Left ventricle myocardium inferior (tissue), 1 donor: Measurements from ENCODE around the gene SLC39A7. TPM values are rescaled to one million over a fixed set of nuclear protein-coding genes. Genes with fewer than 3 reads are reported as not detected.

Source experiments
- DNase-seq: peaks from one replicate; pipeline ENCODE4 v3.0.0-alpha.2; 2020
- H3K27ac ChIP-seq: fragments of 200-600 bp; replicated peaks from 2 replicates; pipeline ENCODE4 v1.8.0; 2021
- H3K27me3 ChIP-seq: fragments of 200-600 bp; 2 replicates; pipeline ENCODE4 v1.8.0; 2021; ENCODE audit warnings: low read depth
- H3K36me3 ChIP-seq: fragments of 200-600 bp; 2 replicates; pipeline ENCODE4 v1.8.0; 2021
- H3K4me1 ChIP-seq: fragments of 200-600 bp; 2 replicates; pipeline ENCODE4 v1.8.0; 2021
- H3K4me3 ChIP-seq: fragments of 200-600 bp; 2 replicates; pipeline ENCODE4 v1.8.0; 2021; ENCODE audit warnings: mild to moderate bottlenecking, moderate library complexity
- H3K9me3 ChIP-seq: fragments of 200-600 bp; replicated peaks from 2 replicates; pipeline ENCODE4 v1.8.0; 2021
- intact Hi-C: fragments of 100-400 bp; cut with micrococcal nuclease; formaldehyde crosslinking; loops from one replicate; pipeline ENCODE4 v1.11.0; 2022
- total RNA-seq: library from RNA; stranded (reverse); fragmentation: NEBNext Ultra II Directional; extraction: Animal tissue kit (Norgen Biotek cat#: 25700); gene quantifications from one replicate; pipeline ENCODE4 v1.2.1, GENCODE V29; 2021
- TF ChIP-seq, protein P1 (sequence below): fragments of 200-600 bp; IDR thresholded peaks from 2 replicates; pipeline ENCODE4 v1.8.0; 2021; ENCODE audit warnings: antibody characterized with exemption, mild to moderate bottlenecking, borderline replicate concordance
- donor health status: DM: no; HTN: yes; CAD: no; lungs with severe emphysema.

Gene SLC39A7
- total RNA-seq, 1 donor from 2014 or later, result 50.5 TPM

DNA sequence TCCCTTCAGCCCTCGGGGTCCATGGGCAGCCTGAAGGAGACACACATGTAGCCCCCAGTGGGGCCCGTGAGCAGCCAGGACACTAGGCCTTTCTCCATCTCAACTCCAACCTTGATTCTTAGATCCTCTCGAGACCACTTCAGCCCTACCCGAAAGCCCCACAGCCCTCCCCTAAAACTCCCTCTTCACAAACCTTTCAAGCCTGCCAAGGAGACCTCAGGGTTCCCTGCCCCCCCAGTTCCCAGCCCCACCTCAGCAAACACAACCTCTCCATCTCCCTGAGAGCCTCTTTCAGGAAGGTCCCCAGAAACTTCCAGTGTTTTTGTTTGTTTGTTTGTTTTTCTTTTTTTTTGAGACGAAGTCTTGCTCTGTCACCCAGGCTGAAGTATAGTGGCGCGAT is 19.5 kb upstream of the SLC39A7 start:
- H3K27ac ChIP-seq, result no peak overlapping the region
- no peaks in the 10 kb centered on the region for H3K36me3 ChIP-seq
- intact Hi-C loops, result no loop called here
- H3K27me3 ChIP-seq, result no peaks in the 10 kb centered on the region
- no peak overlapping the region for H3K4me3 ChIP-seq
- no peaks in the 10 kb centered on the region for H3K9me3 ChIP-seq
- peaks cover 9% of the 10 kb centered on the region for H3K4me1 ChIP-seq
- DNase-seq, result no peak
- TF ChIP-seq, protein P1, sequence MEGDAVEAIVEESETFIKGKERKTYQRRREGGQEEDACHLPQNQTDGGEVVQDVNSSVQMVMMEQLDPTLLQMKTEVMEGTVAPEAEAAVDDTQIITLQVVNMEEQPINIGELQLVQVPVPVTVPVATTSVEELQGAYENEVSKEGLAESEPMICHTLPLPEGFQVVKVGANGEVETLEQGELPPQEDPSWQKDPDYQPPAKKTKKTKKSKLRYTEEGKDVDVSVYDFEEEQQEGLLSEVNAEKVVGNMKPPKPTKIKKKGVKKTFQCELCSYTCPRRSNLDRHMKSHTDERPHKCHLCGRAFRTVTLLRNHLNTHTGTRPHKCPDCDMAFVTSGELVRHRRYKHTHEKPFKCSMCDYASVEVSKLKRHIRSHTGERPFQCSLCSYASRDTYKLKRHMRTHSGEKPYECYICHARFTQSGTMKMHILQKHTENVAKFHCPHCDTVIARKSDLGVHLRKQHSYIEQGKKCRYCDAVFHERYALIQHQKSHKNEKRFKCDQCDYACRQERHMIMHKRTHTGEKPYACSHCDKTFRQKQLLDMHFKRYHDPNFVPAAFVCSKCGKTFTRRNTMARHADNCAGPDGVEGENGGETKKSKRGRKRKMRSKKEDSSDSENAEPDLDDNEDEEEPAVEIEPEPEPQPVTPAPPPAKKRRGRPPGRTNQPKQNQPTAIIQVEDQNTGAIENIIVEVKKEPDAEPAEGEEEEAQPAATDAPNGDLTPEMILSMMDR, result no peak

DNA sequence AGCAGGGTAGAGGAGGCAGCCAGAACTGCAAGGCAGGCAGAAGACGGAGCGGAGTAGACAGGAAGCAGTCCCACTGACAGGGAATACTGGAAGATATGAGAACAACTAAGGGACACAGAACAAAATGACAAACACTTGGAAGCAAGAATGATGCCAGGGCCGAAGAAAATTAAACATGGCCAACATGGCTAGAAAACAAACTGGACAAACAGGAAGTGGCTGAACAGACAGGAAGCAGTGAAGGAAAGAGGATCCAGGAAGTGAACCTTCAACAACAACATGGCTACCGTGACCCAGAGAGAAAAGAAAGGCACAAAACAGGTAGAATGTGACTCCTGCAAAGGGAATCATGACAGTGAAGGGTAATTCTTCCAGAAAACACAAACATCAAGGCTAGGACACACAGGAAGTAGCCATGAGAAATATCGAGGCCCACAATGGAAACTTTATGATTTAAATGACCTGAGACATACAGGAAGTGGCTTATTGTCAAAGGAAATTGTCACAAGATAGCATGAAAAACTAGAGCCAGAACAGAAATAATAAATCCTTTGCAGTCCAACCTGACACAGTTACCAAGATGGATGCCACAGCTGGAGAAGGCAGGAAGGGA is 17.5 kb upstream of the SLC39A7 start:
- Histone ChIP-seq H3K27me3 (no peaks in the 10 kb centered on the region), H3K27ac (no peak overlapping the region), H3K4me3 (no peak overlapping the region), H3K36me3 (no peaks in the 10 kb centered on the region), H3K9me3 (no peaks in the 10 kb centered on the region), H3K4me1 (peaks cover 9% of the 10 kb centered on the region)
- no peak for DNase-seq
- TF ChIP-seq, protein P1, result no peak
- intact Hi-C loops, result no loop called here

DNA sequence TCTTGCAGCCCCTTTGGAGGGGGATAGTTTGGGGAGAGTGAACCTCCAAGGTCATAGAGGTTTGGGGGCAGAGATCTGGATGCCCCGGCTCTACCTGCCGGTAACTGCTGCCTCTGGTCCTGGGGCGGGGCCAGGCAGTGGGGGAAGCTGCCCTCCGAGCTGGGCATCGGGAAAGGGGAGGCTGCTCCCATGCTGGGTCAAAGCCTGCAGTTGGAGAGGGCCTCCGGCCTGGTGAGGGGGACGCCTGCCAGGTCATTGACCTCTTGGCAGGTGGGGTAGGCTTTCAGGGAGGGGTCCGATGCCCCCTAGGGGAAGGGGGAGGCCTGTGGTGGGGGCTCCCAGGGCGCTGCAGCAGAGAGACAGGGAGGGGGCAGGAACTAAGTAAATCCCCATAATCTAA is 15.5 kb upstream of the SLC39A7 start:
- H3K9me3 ChIP-seq, result no peaks in the 10 kb centered on the region
- H3K36me3 ChIP-seq, result no peaks in the 10 kb centered on the region
- no peak overlapping the region for H3K27ac ChIP-seq
- peaks cover 9% of the 10 kb centered on the region for H3K4me1 ChIP-seq
- intact Hi-C loops, result no loop called here
- TF ChIP-seq, protein P1, result no peak
- no peak for DNase-seq
- no peaks in the 10 kb centered on the region for H3K27me3 ChIP-seq
- H3K4me3 ChIP-seq, result no peak overlapping the region

DNA sequence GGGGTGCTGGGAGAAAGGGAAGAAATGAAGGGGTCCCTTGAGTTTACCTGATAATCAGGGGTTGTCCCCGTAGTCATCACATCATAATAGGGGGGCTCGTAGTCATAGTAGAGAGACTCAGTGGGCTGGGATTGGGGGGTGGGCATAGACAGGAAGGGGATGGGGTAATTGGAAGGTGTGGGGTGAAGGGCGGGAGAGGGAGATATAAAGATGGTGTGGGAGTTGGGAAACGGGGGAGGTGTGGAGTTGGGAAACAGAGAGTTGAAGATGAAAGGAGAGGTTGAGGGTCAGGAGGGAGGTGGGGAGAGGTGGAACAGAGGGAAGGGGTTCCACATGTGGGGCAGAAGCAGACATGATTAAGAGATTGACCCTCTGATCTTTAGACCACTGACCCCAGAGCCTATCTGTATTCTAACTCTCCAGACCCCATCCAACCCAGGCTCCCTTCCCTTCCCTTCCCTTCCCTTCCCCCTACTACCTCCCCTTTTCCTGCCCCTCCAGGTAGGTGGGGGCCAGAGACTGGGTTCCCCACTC is 14.9 kb upstream of the SLC39A7 start:
- no peak for DNase-seq
- Histone ChIP-seq H3K4me3 (no peak overlapping the region), H3K4me1 (peaks cover 11% of the 10 kb centered on the region), H3K9me3 (no peaks in the 10 kb centered on the region), H3K36me3 (no peaks in the 10 kb centered on the region), H3K27me3 (no peaks in the 10 kb centered on the region), H3K27ac (no peak overlapping the region)
- intact Hi-C loops, result no loop called here
- TF ChIP-seq, protein P1, result no peak

DNA sequence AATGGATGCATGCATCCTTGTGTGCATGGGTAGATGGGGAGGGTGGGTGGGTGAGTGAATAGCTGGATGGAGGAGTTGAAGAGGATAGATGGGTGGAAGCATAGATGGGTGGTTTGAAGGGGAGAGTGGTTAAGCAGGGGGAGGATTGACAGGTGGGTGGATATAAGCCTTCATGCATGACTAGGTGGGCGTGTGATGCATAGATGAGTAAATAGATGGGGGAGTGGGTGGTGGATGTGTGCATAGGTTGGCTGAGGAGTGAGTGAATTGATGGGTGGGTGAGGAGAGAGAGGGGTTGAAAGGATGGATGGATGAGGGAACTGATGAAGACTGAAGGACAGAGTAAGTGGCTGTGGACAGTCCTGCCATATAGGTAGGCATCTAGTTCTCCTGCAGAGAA is 12.9 kb upstream of the SLC39A7 start:
- peaks cover 6% of the 10 kb centered on the region for H3K27me3 ChIP-seq
- intact Hi-C loops, result no loop called here
- TF ChIP-seq, protein P1, result no peak
- no peak overlapping the region for H3K27ac ChIP-seq
- no peak overlapping the region for H3K4me3 ChIP-seq
- H3K9me3 ChIP-seq, result no peaks in the 10 kb centered on the region
- no peaks in the 10 kb centered on the region for H3K36me3 ChIP-seq
- DNase-seq, result no peak
- peaks cover 32% of the 10 kb centered on the region for H3K4me1 ChIP-seq
